Iris pigment epithelial cell (primary cell): ENCODE measurements around the gene COMT.

Experiments used
- DNase-seq: peaks from one replicate; pipeline ENCODE4 v3.0.0-alpha.2; 2011; ENCODE audit warnings: low read depth

The COMT gene

DNA sequence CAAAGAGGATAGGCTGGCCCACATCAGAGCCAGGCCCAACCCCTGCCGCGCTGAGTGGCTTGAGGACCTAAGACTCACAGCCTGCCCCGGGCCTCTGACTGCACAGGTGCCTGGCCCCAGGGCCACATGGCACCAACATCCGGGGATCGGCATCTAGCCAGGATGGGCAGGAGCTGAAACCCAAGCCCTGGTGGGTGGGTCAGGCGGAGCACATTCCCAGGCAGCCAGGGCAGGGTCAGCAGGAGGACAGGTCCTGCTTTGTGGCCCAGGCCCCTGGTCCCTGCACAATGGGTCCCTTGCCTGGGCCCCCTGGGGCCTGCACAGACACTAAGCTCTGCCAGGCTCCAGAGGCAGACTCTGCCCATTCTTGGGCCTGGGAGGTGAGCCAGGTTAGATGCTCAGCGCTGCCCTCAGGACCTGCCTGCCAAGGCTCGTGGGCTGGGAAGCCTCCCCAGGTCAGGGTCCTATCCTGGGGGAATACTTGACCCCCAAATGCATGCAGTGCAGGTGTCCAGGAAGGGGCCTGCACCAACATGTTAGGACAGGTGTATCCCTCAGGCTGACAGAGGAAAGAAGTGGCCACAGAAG lies 41.5 kb downstream of the COMT start:
- no peak for DNase-seq

DNA sequence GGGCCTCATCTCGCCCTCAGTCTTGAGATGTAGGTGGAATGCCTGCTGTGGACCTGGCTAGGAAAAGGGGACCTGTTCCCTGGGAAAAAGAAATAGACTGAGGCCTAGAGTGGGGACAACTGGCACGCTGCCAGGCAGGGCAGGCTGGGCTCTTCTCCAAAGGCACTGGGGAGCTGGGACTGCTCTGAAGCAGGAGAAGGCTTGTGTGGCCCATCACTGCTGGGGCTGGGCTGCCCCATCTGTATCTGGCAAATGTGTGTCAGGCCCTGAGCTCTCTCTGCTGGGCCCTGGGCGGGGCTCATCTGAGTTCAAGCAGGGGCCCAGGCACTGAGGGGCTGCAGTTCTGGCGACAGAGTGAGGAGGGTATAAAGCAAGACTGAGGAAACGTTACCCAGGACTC lies 42.2 kb downstream of the COMT start:
- DNase-seq = no peak

DNA sequence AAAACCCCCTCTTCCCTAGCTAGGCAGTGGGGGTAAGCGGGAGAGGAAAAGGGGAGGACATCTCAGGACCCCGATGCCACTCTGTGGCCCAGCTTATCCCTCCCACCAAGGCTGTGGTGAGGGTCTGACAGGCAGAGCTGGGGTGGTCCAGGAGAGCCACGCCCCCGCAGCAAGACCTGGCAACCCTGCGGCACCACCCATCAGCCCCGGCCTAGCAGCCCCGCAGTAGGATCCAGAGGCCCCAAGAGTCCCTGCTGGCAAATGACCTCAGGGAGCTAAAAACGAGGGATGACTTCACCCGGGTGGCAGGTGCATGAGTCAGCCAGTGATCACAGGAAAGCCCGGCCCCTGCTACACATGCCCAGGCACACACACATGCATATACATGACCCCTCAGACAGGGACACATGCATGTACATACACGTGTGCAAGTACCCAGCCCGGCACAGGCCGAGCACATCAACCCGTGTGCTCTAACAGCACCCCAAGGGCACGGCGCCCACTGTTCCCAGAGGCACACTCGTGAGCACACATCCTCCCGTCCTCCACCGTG lies 42.7 kb downstream of the COMT start:
- peak; percentile 68 for DNase-seq

DNA sequence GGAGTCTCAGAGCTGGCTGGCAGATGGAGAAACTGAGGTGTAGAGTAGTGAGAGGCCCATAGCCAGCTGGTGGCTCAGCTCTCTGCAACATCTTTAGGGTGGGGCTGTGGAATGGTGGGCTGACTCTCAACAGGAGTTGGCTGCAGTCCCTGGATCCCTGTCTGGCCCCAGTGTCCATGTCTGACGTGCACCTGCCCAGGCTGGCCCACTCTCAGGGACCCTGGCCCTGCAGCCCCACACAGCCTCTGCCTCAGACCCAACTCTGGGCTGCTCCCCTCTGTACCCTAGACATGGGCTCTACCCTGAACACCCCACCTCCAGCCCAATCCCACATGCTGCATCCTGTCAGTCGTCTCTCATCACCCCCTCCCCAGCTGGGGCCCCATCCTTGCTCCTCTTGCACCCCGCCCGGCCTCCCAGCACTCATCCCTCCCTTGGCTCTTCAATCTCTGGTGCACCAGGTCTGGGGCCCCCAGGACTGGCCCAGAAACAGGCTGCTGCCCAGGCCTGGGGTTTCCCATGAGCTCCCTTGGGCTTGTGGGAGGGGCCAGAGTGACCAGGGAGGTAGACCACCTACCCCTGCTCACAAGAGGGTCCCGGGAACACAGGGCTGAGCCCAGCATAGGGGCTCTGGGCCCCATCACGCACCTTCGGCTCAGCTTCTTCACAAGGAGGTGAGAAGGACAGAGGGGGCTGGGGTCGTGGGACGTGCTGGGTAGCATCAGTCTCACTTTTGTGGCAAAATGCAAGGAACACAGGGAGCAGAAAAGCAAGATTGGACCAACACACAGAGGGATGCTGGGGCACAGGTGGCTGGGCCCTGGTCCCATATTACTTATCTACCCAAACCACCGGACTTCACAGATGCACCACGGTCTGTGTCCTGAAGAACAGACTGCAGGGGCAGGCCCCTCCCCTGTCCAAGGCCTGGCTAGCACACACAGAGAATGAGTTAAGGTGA lies 43.6 kb downstream of the COMT start:
- DNase-seq = no peak

DNA sequence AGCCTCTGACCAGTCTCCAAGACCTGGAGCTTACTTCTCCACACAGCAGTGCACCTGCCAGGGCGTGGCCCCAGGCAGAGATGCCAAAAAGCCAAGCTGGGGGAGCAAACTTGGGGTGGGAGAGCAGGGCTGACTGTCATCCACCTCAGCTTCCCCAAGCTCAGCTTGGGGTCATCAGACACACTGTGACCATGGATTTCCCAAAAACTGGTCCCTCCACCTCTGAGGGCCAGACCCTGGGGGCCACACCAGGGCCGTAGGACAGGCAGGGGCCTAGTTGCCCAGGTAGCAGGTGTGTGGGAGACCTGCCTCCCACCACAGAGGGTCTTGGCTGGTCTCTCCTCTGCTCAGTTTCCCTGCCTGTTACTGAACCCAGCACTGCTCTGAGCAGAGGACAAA lies 44.4 kb downstream of the COMT start:
- no peak for DNase-seq

DNA sequence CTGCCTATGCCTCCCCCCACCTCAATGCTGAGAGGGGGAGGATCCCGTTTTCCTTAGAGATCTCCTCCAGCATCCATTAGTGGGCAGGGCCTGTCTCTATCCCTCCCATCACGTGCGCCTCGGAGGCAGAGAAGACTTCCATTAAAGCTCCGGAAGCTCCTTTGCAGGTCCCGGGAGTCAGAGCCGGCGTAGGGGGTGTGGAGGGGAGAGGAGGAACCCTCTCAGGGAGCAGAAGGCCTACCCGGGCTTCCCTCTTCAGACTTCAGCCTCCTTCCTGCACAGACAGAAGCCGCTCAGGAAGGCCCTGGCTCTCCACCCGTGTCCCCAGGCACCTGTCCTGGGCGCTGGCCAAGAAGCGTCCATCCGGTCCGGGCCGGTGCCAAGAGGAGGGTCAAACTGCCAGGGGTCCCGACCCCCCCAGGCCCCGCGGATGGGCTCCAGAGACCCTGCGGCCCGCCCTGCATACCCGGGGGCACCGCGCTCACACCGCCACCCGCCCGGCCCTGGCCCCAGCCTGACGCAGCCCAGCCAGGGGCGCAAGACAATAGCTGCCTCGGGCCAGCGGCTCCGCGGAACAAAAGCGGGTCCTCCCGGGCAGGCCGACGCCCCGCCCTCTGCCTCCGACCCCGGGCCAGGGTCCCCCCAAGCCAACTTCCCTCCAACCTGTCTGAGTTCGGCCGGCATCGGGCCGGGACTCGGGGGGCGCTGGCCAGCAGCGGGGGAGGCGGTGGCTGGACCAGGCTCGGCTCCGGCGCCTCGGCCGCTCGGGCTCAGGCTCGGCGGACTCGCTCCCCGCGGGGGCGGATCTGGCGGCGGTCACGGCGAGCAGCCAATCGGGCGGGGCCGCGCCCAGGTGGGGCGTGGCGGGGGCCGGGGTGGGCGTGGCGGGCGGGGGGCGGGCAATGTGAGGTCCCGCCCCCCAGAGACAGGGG lies 45.1 kb downstream of the COMT start:
- DNase-seq = peak; percentile 74

DNA sequence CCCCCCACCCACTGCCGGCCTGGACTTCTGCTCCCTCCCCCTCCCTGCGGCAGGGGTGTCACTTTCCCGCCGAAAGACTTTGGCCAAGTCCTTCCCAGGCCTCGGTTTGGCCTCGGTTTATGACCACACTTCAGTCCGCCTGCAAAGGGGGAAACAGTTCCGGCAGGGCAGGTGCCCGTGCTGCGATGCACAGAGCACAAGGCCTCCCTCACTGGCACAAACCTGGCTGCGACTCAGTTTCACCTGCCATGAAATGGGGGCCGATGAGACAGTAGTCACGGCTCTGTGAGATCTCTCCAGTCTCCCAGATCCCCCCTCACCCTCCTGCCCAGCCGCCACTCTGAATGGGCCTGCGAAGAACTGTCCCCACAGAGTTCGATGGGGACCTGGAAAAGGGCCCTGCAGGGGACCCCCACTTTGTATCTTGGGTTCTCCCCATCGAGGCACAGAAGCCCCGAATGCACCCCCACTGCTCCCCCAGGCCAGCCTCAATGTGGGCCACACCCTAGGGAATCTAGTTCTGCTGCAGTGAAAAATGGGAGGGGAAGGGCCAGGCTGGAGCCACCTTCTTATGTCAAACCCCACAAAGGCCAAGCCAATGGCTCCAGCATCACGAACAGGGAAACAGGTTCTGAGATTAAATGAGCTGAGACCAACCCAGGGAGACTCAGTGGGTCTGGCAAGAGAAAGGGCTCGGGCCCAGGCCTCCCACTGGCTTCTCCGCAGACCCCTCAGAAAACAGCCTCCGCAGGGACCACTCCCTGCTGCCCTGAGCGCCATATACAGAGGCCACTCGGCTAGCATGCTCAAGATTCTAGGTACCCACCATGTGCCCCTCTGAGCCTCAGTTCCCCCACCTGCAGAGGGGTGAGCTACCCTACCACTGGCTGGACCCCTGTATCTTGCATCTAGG lies 46.1 kb downstream of the COMT start:
- DNase-seq = no peak

DNA sequence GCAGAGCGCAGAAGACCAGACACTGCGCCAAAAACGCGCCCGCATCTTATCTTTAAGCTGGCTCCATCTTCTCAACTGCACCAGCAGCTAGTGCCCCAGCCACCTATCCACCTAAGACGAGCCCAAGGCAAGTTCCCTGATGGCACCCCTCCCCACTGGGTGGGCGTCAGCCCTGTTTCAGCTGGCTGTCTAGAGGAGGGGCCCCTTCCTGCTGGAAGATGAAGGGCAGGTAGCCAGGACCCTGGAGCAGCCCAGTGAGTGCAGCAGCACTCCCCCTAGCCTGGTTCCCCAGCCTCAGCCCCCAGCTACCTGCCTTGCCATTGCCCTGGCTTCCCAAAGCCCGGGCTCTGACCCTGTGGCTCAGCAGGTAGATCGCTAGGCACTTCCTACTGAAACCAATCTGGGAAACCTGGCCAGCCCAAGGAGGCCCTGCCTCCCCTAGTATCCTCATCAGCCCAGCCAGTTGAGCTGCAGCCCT lies 46.8 kb downstream of the COMT start:
- no peak for DNase-seq

DNA sequence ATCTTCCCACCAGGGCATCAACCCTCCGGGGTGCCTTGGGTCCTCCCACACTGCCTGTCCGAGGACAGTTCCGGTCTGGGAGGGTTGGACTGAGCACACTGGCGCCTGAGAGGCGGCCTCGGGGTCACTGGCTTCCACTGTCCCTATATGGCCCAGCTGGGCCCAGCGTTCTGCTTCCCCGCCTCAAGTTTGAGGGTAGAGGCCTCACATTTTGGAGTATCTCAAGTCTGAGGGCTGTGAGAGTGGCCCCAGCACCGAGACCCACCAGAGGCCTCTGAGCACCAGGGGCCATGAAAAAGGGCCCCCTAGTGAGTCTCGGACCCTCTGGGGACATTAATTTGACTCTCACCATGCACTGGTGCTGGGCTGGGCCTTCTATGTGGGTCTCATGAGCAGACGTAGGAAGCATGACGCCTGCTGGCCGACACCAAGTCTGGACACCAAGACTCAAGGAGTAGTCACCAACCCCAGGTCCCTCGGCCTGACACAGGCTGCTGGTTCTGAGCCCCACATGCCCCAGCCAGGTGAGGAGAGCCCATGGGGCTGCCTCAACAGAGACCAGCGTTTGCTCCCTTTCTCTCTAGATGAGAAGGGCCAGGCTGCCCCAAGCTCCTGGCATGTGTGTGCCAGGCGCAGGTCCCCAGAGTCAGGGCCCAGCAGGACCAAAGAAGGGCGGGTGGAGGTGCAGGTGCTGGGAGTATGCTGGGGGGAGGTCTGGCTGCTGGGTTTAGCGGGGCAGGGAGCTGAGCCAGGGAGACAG lies 47.6 kb downstream of the COMT start:
- no peak for DNase-seq

DNA sequence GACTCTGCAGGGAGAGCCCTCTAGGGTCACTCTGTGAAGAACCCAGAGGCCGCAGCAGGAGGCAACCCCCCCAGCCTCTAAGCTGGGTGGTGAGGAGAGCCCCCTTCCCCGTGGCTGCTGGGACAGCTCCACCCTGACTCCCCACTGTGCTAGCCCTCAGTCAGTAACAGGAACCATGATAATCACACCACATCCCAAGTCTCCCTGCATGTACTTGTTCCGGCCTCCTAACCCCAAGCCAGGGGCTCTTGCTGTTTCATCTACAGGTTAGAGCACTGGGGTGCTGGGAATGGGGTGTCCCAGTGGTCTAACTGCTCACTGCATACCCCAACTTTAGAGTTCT lies 48.1 kb downstream of the COMT start:
- no peak for DNase-seq

DNA sequence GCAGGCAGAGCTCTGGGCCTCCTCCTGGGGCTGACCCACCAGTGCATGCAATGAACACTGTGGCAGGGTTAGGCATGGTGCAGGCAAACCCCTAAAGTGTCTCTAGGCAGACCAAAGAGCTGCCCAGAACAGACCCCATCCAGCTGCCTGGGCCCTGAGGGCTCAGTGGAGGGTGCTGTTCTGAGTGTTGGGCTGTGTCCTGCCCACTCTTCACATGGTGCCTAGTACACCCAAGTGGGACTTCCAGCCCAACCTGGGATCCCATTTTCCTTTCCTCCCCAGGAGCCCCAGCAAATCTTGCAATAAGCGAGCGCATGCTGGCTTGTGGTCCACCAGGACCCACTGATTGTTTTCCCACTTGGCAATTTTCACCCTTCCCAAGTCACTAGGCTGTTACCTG lies 48.6 kb downstream of the COMT start:
- DNase-seq = no peak

DNA sequence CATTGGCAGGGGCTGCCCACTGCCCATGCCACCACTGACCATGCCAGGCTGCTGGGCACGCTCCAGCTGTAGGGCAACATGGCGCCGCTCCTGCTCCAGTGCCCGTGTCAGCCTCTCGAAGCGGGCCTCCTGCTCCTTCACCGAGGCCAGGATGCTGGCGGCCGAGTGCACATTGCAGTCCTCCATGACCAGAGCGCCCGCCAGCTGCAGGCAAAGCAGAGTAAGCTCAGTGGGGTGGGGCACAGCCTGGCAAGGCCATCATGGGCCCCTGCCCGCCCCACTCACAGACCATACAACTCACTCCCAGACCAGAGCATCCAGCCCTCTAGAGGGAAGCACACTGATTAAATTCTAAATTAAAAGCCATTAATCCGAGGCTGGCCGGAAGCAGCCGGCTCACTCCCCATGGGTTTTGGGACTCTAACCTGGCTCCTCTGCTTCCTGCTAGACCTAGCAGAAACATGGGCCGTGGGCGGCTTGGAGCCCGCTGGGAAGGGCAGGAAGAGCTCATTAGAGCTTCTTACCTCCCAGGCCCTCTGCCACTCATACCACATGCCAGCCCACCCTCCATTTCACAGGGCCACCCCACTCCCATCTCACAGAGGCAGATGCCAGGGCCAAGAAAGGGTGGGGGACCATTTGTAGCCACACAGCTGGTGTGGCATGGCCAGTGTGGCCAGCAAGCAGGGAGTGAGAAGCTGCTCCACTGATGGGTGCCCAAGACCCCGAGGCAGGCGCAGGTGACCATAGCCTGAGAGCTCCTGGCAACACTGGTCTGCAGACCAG lies 49.2 kb downstream of the COMT start:
- no peak for DNase-seq

DNA sequence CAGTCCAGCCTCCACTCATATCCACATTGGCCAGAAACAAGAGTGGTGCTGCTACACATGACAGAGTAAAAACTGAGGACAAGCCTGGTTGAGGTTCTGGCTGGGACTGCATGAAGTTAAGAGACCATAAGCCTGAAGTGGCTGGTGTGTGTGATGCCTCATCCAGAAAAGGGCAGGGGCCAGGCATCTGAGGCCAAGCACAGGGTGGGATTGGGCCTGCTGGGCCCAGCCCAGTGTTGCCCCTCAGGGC lies 49.7 kb downstream of the COMT start:
- DNase-seq = no peak

DNA sequence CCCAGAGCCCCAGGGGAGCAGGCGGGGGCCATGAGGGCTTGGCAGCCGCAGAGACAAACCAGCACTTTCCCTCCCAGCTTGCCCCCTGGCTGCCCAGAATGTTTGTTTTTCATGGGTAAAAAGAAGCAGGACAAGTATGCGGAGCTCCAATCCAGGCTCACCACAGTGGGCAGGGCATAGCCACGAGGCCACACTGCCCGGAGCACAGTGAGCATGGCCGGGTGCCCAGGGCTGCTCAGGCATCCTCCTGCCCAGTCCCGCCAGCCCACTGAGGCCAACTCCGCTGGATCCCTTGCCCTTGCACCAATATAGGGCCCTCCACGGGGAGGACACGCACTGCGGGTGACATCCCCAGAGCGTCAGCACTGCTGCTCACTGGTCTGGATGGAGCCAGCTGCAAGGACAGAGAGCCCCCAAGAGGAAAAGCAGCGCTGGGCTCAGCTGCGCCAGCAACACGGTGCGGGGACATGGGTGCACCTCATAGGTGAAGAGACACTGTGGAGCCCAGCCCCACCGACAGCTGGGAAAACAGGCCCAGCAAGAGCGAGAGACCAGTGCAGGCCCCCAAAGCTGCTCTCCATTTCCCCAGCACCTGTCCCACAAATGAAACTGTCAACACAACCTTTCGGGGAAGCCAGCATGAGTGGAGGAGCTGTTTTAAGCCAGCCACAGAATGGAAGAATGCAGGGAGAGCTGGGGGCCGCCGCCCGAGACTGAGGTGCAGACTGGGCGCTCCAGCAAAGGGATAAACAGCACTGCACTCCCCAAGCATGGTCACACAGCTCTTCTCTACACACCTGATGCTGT lies 50.3 kb downstream of the COMT start:
- no peak for DNase-seq

DNA sequence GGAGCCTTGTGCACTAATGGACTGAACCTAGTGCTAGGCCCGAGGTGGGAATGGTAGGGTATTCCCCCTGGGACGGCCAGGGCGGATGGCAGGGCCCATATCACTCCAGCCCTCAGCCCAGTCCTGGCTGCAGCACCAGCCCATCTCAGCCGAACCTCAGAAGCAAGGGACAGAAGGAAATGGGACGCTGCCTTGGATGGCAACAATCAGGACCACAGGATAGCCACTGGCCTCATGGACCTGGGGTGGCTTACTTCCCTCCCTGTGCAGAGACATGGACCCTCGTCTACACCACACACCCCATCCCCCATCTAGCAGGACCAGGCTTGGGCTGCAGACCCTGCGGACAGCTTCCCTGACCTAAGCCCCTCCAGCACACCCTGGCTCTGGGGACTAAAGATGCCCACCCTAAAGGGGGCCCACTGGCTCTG lies 50.9 kb downstream of the COMT start:
- no peak for DNase-seq

DNA sequence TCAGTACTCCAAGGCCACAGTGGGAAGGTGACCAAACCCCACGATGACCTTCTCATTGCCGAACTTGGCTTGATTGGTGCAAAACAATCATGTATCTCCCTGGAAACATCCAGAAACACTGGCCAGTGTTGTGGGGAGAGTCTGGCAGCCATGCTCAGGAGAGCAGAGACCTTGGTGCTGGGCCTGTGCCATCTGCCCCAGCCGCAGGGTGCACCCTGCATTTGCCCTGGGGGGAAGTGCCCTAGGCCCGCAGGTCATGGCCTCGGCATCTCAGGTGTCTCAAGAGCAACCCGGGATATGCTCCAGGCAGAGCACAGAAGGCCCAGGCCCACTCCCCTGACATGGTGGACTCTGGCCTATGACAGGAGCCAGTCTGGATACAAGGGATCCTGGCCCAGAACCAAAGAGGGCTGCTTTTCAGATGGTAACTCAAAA lies 51.4 kb downstream of the COMT start:
- DNase-seq = no peak

DNA sequence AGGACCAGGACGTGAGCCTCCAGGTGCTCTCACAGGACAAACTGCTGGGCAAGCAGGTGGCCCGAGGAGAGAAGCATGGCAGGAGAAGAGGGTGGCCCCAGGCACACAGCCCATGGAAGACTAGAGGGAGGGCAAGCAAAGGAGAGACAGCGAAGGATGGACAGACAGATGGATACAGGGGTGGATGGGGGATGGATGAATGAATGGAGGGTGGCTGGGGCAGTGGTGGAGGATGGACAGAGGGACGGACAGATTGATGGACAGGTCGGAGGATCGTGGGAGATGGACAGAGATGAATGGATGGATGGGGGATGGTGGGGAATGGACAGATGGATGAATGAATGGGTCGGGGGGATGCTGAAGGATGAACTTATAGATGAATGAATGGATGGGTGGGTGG lies 52.4 kb downstream of the COMT start:
- DNase-seq = no peak

DNA sequence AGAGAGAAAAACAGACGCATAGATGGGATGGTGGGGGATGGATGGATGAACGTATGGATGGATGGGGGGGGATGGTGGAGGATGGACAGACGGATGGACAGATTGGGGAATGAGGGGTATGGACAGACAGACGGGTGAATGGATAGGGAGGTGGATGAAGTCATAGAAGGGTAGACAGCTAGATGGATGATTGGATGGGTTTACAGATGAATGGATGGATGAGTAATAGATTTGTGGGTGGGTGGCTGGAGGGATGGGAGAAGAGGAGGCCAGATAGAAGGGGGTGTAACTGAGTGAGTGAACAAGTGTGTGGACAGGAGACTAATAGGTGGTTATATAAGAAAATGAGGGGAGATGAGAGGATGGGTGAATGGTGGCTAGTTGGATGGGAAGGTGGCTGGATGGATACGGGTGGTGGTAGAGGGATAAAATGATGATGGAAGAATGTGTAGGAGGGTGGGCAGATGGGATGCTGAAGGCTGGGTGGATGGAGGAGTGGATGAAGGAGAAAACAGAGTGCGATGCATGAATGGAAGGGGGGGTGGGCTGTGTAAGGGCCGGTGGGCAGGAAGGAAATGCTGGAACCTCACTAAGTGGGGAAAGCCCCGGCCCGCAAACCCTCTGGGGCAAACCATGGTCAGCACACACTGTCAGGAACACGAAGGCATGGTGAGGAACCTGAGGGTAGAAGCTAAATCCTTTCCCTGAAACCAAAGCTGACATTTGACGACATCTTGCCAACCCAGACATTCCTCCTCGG lies 53.5 kb downstream of the COMT start:
- DNase-seq = peak; percentile 18
